ENCODE results near the gene CRPPA.
A peak's percentile ranks its signal among the peaks of the same experiment; 100 is the strongest.
"Not testable (repeated sequence)": the region's sequence is repeated elsewhere in the genome, so short reads cannot be mapped to it uniquely, and the experiment has no call there.

Gene CRPPA

GRCh38 chr7:16421333-16422102 is at the start of gene CRPPA:
CRPPA (minus strand) TSS chr7:16421538; CDS start chr7:16421322, 216 bp downstream.
- DNase-seq (ENCODE audit: low spot score) = peak; percentile 10

GRCh38 chr7:16465469-16466361 is 44.4 kb upstream of the CRPPA start, which contains the start of gene SOSTDC1:
SOSTDC1 (minus strand) TSS chr7:16465738; CDS start chr7:16465668, 70 bp downstream.
- no peak for DNase-seq (ENCODE audit: low spot score)

DNA sequence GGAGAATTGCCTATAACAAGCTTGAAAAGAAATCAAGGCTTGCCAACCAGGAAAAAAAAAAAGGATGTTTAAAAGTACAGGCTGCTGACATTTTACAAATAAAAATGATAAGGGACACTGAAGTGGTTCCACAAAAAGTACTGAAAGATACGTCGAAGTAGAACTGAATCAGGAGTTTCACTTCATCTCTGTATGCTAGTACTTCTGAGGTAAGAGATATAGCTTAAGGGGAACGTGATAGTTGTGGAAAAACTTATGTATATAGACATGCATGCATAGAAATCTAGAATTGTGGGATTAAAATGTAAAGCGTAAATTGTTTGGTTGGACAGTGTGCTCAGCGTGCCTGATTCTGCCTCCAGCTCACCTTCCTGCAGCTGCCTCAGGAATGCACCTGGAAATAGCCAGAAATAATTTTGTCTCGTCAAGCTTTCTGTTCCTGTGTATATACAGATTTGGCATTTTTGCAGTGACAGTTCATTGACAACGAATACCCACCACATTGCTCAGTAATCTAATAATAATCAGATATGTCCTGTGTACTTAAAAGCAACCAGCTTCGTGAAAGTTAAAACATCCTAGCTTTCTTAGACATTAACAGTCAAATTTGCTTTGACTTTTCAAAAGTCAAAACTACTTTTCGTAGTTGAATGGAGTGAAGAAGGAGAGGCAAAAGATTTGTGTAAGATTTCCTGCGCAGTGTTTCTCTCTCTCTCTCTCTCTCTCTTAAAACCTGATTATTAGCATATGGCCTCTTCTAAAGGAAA is 42.8 kb upstream of the CRPPA start:
- no peak for DNase-seq (ENCODE audit: low spot score)

DNA sequence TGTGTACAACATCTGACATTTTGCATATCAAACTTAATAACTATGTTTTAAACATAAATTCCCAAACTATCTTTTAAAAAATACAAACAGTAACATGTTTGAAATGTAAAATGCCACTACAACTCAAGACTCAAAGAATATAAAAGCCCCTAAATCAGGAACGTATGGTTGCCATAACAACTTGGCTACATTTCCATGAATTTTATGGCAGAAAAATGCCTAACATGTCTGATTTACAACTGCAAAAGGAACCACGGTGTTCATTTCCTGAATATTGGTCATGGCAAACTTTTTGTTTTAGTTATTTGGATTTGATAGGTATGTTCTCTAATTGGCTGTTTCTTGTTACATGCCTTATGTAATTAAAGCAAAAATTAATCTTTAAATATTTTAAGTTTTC is 42.2 kb upstream of the CRPPA start:
- no peak for DNase-seq (ENCODE audit: low spot score)

GRCh38 chr7:16462431-16462889 is 41.1 kb upstream of the CRPPA start:
- no peak for DNase-seq (ENCODE audit: low spot score)

- no peak for DNase-seq (ENCODE audit: low spot score)
These were observed 39.6 kb upstream of the CRPPA start for GRCh38 chr7:16460789-16461493.

GRCh38 chr7:16456303-16456702 is 35.0 kb upstream of the CRPPA start:
- not testable (repeated sequence) for DNase-seq (ENCODE audit: low spot score)

- no peak for DNase-seq (ENCODE audit: low spot score)
These were observed 34.3 kb upstream of the CRPPA start for GRCh38 chr7:16455591-16455990.

GRCh38 chr7:16450366-16450765 is 29.0 kb upstream of the CRPPA start:
- no peak for DNase-seq (ENCODE audit: low spot score)

DNA sequence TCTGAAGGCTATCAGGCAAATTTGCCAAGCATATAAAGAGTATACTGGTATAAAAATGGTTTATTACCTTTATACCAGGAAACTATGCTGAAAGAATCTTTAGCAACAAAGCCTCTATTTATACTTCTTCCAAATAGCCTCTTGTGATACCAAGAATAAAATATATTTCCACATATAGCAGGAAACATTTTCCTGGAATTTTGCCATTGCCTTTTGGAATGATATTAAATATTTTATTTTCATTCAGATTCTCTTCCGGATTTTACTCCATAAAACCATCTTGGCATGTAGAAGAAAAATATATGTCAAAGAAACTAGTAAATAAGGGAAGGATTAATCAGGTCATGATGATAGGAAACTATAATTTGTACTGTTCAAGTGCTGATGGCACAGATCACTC is 26.5 kb upstream of the CRPPA start:
- no peak for DNase-seq (ENCODE audit: low spot score)

- no peak for DNase-seq (ENCODE audit: low spot score)
These were observed 25.2 kb upstream of the CRPPA start for GRCh38 chr7:16446508-16446907.

GRCh38 chr7:16443871-16444270 is 22.5 kb upstream of the CRPPA start:
- DNase-seq (ENCODE audit: low spot score) = not testable (repeated sequence)

DNA sequence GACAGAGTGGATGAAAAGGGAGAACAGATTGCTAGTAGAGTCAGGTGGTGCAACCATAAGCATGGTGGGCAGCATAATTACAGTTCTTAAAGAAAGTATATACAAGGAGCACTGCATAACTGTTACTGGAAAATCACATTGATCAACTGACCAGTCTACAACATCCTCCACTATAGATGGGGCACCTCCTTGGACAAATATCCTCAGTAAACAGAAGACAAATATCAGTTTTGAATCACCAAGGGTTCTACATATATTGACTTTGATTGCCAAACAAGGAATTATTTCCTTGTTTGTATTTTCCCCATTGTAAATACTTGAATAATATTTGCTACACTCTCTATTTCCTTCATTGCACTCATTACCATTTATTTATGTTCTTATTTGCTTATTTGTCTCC is 17.6 kb upstream of the CRPPA start:
- no peak for DNase-seq (ENCODE audit: low spot score)

DNA sequence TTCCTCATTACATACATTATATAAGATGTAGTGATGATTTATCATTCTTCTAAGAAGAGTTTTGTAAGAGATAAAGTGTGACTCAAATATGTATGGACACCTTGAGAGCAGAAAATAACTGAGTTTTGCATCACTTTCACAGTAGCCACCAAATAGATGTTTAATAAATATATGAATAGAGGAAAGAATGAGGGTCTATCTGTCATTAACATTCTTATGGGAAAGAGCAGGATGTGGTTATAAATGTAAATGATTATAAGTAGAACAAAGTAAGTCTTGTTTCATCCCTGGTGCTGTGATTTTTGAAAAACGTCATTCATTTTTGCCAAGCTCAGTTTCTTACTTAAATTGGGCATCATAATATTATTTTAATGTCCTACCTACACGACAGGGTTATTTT is 15.0 kb upstream of the CRPPA start:
- DNase-seq (ENCODE audit: low spot score) = no peak

DNA sequence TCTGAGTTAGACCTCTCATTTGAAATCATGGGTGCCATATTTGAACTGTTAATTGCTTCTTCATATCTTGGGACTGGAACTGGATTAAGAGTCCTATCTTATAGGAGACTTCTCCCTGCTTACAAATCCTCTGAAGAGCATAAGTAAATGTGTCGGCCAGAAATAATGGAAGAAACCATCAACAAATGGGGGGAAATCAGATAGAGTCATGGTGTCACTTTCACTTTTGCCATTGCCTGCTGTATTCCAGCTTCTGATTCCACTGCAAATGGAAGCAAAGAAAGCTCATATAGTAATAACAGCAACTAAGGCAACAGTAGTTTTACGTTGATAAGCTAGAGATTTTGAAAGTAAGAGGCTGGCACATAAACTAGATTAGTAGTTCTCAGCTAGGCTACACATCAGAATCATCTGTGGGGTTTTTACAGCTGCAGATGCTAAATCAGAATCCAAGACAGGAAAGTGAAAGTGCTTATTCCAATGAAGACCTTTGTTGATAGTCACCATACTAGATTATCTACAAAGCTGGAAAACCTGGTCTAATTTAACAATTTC is 12.3 kb upstream of the CRPPA start:
- no peak for DNase-seq (ENCODE audit: low spot score)

- DNase-seq (ENCODE audit: low spot score) = no peak
These were observed 11.0 kb upstream of the CRPPA start for GRCh38 chr7:16432425-16432731.

DNA sequence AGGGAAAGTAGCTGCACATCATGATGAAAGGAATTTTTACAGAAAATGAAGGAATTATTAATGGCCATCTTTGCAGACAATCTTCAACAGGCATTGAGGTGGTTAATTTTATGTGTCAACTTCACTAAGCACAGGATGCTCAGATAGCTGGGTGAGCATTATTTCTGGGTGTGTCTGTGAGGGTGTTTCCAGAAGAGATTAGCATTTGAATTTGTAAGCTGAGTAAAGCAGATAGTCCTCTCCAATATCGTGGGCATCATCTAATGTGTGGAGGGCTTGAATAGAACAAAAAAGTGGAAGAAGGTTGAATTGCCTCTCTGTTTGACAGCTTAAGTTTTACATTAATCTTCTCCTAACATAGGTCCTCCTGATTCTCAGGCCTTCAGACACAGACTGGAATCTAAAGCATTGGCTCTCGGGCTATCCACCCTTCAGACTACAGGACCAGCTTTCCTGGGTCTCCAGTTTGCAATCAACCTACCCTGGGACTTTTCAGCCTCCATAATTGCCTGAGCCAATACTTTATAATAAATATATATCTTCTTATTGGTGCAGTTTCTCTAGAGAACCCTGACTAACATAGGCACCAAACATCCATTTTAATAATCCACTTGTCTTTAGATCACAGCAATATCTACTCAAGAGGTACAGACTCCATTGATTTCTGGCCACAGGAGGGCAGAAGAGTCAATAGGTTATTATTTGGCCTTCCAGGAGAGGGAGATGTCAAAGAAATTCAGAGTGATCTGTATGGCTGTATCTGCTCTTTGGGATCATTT is 10.5 kb upstream of the CRPPA start:
- DNase-seq (ENCODE audit: low spot score) = peak; percentile 12

- no peak for DNase-seq (ENCODE audit: low spot score)
These were observed 8.8 kb upstream of the CRPPA start for GRCh38 chr7:16430133-16430532.

GRCh38 chr7:16428672-16429071 is 7.3 kb upstream of the CRPPA start:
- no peak for DNase-seq (ENCODE audit: low spot score)

DNA sequence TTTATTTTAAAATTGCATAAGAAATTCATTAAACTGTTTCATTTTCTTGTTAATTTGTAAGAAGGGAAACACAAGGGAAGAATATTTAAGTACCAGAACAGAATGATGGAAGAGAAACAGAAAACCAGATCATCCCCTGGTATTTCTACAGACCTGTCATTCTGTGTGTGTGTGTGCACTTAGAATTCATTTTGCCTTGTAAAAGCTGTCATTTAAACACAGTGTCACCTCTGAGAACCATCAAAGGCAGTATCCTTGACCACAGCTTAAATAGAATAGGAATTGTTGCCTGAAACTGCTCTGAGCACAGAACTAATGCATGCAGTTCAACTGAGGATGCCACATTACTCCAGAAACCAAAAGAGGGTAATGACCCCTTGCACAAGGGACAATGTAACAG is 6.8 kb upstream of the CRPPA start:
- DNase-seq (ENCODE audit: low spot score) = no peak

DNA sequence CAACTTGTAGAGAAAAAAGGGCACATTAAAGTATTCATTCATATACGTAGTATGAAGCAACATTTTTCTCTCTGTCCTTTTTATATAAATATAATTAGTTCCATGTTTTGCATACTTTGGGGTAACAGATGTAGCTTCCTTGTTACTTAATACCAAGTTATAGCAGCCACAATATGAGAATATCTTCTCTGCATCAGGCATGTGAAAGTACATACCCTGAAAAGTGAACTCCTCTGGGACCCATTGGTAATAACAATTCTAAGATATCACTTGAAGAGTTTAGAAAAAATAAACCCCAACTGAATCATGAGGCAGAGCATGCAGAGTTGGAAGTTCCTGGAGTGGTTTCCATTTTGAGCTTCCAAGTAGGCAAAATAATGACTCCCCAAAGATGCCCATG is 2.4 kb upstream of the CRPPA start:
- DNase-seq (ENCODE audit: low spot score) = no peak

Data from CD4-positive, alpha-beta T cell treated with Interleukin-6 at 100 ng/mL for 8 hours (primary cell).